BLaER1 (cell line): ENCODE measurements around the gene PDE6A.
"Not testable (repeated sequence)": the region's sequence is repeated elsewhere in the genome, so short reads cannot be mapped to it uniquely, and the experiment has no call there.

Source experiments
- H3K27ac ChIP-seq: shearing (Covaris generic); formaldehyde crosslinking; 2 replicates; pipeline ENCODE4 v1.8.1; 2022
- H3K27me3 ChIP-seq: shearing (Covaris generic); formaldehyde crosslinking; 2 replicates; pipeline ENCODE4 v1.8.1; 2022
- H3K36me3 ChIP-seq: shearing (Covaris generic); formaldehyde crosslinking; 2 replicates; pipeline ENCODE4 v1.8.1; 2022
- H3K4me1 ChIP-seq: shearing (Covaris generic); formaldehyde crosslinking; 2 replicates; pipeline ENCODE4 v1.8.1; 2022
- H3K4me2 ChIP-seq: shearing (Covaris generic); formaldehyde crosslinking; 2 replicates; pipeline ENCODE4 v1.8.1; 2022
- H3K4me3 ChIP-seq: shearing (Covaris generic); formaldehyde crosslinking; 2 replicates; pipeline ENCODE4 v1.8.1; 2022
- H3K9ac ChIP-seq: shearing (Covaris generic); formaldehyde crosslinking; 2 replicates; pipeline ENCODE4 v1.8.1; 2022
- H3K9me3 ChIP-seq: shearing (Covaris generic); formaldehyde crosslinking; 2 replicates; pipeline ENCODE4 v1.8.1; 2022
- H4K20me1 ChIP-seq: shearing (Covaris generic); formaldehyde crosslinking; 2 replicates; pipeline ENCODE4 v1.8.1; 2022
- Cebpa-rat ChIP-seq: shearing (Covaris generic); IDR thresholded peaks from 2 replicates; pipeline ENCODE4 v1.8.1; 2022

PDE6A gene

GRCh38 chr5:149870697-149871096 is 73.9 kb downstream of the PDE6A start:
- Histone ChIP-seq H4K20me1 (no peaks in the 10 kb centered on the region), H3K4me1 (peaks cover 4% of the 10 kb centered on the region; the same call in 1 of the 2 replicates), H3K9ac (no peak overlapping the region), H3K27me3 (no peaks in the 10 kb centered on the region), H3K9me3 (no peaks in the 10 kb centered on the region), H3K27ac (no peak overlapping the region), H3K4me2 (no peak overlapping the region), H3K36me3 (no peaks in the 10 kb centered on the region), H3K4me3 (no peak overlapping the region)
- no peak for TF ChIP-seq Cebpa-rat

DNA sequence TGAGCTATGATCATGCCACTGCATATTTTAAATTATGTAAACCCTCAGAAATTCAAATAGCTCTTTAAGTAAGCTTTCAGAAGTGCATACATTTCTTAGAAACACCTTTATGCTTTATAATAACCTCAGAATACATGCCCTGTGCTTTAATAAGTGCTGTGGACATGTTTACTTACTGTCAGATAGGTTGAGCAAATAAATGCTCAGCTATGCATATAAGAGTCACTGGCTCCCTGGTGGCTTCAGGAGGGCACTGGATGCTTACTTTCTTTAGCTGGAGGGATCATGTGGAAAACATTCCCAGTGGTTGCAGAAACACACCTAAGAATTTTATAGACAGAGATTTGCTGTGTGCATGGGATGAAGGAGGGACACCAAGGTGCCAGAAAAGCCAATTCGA is 74.4 kb downstream of the PDE6A start:
- Histone ChIP-seq H3K36me3 (no peaks in the 10 kb centered on the region), H3K4me2 (no peak overlapping the region), H4K20me1 (no peaks in the 10 kb centered on the region), H3K4me1 (peaks cover 4% of the 10 kb centered on the region; the same call in 1 of the 2 replicates), H3K9me3 (no peaks in the 10 kb centered on the region), H3K4me3 (no peak overlapping the region), H3K27ac (no peak overlapping the region), H3K9ac (no peak overlapping the region), H3K27me3 (no peaks in the 10 kb centered on the region)
- no peak for TF ChIP-seq Cebpa-rat

GRCh38 chr5:149869411-149869821 is 75.2 kb downstream of the PDE6A start:
- Histone ChIP-seq H3K9ac (no peak overlapping the region), H3K9me3 (no peaks in the 10 kb centered on the region), H3K4me3 (no peak overlapping the region), H4K20me1 (no peaks in the 10 kb centered on the region), H3K36me3 (no peaks in the 10 kb centered on the region), H3K27ac (no peak overlapping the region), H3K27me3 (no peaks in the 10 kb centered on the region), H3K4me1 (peaks cover 4% of the 10 kb centered on the region; the same call in 1 of the 2 replicates), H3K4me2 (no peak overlapping the region; the same call in 1 of the 2 replicates)
- TF ChIP-seq Cebpa-rat: no peak

- no peaks in the 10 kb centered on the region for H3K36me3 ChIP-seq
- H3K4me3 ChIP-seq: no peak overlapping the region
- no peak overlapping the region for H3K9ac ChIP-seq
- no peak for TF ChIP-seq Cebpa-rat
- no peak overlapping the region for H3K4me2 ChIP-seq
- H3K27ac ChIP-seq: no peak overlapping the region
- H4K20me1 ChIP-seq: no peaks in the 10 kb centered on the region
- peaks cover 9% of the 10 kb centered on the region for H3K4me1 ChIP-seq
- H3K9me3 ChIP-seq: no peaks in the 10 kb centered on the region
- H3K27me3 ChIP-seq: no peaks in the 10 kb centered on the region
Measured at GRCh38 chr5:149865746-149866145, 78.8 kb downstream of the PDE6A start.

DNA sequence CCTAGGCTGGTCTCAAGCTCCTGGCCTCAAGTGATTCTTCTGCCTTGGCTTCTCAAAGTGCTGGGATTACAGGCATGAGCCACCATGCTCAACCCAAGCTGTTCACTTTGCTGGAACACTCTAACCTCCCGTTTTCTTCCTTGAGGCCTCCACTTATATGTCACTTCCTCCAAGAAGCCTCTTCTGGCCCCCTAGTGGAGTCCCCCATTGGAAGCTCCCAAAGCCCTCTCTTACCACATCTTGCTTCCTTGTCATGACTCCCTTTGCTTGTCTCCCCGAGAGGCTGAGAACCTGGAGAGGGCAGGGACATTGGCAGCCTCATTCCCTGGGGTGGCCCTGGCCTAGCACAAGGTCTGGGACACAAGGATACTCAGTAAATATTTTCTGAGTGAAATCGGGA is 80.8 kb downstream of the PDE6A start:
- Histone ChIP-seq H3K4me3 (no peak overlapping the region), H3K9ac (no peak overlapping the region), H3K4me2 (no peak overlapping the region), H3K36me3 (no peaks in the 10 kb centered on the region), H3K27me3 (no peaks in the 10 kb centered on the region), H4K20me1 (no peaks in the 10 kb centered on the region), H3K4me1 (peaks cover 8% of the 10 kb centered on the region), H3K9me3 (no peaks in the 10 kb centered on the region), H3K27ac (no peak overlapping the region)
- no peak for TF ChIP-seq Cebpa-rat

- Histone ChIP-seq H3K4me2 (no peak overlapping the region), H3K36me3 (no peaks in the 10 kb centered on the region), H3K4me1 (peaks cover 10% of the 10 kb centered on the region), H3K27ac (no peak overlapping the region), H3K9ac (no peak overlapping the region), H3K4me3 (no peak overlapping the region), H4K20me1 (no peaks in the 10 kb centered on the region), H3K9me3 (no peaks in the 10 kb centered on the region), H3K27me3 (no peaks in the 10 kb centered on the region)
- TF ChIP-seq Cebpa-rat: no peak
Measured at GRCh38 chr5:149863176-149863575, 81.4 kb downstream of the PDE6A start.

DNA sequence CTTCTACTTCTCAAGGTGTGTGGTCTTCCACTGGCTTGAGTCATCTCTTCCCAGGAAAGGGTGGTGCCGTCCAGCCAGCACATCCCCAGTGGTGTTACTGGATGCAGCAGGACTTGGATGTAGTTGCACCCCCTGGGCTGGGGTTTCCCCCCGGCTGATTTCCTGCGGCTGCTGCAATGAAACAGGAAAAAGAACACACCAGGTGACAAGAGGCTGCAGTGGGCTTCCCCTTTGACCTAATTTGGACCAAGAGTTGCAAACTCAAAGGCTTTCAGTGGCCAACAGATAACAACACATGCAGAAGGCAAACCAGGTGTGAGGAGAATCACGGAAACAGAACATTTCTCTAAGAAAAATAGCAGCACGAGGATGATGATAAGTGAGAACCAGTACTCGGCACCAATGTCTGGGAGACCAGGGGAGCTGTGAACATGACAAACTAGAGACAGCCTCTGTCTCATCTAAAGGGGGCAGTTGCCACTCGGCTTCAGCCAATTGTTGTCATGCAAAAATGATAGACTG is 83.7 kb downstream of the PDE6A start:
- H3K4me3 ChIP-seq: no peak overlapping the region
- H3K27ac ChIP-seq: no peak overlapping the region
- H4K20me1 ChIP-seq: no peaks in the 10 kb centered on the region
- TF ChIP-seq Cebpa-rat: no peak
- H3K9me3 ChIP-seq: no peaks in the 10 kb centered on the region
- no peak overlapping the region for H3K4me2 ChIP-seq
- H3K9ac ChIP-seq: no peak overlapping the region
- H3K4me1 ChIP-seq: peaks cover 21% of the 10 kb centered on the region
- H3K36me3 ChIP-seq: no peaks in the 10 kb centered on the region
- no peaks in the 10 kb centered on the region for H3K27me3 ChIP-seq

- no peak for TF ChIP-seq Cebpa-rat
- no peaks in the 10 kb centered on the region for H3K9me3 ChIP-seq
- peaks cover 21% of the 10 kb centered on the region for H3K4me1 ChIP-seq
- H3K36me3 ChIP-seq: no peaks in the 10 kb centered on the region
- H3K27me3 ChIP-seq: no peaks in the 10 kb centered on the region
- H3K4me3 ChIP-seq: no peak overlapping the region
- no peaks in the 10 kb centered on the region for H4K20me1 ChIP-seq
- no peak overlapping the region for H3K9ac ChIP-seq
- H3K4me2 ChIP-seq: no peak overlapping the region
- H3K27ac ChIP-seq: no peak overlapping the region
Measured at GRCh38 chr5:149859746-149860145, 84.8 kb downstream of the PDE6A start.

- H3K4me3 ChIP-seq, H3K27me3 ChIP-seq, H3K27ac ChIP-seq, H3K4me2 ChIP-seq, H3K9me3 ChIP-seq, H3K36me3 ChIP-seq, H4K20me1 ChIP-seq, H3K9ac ChIP-seq: not testable (repeated sequence)
- H3K4me1 ChIP-seq: peaks cover 21% of the 10 kb centered on the region
Measured at GRCh38 chr5:149858481-149858880, 86.1 kb downstream of the PDE6A start.

- Histone ChIP-seq H4K20me1 (no peaks in the 10 kb centered on the region), H3K4me1 (peaks cover 21% of the 10 kb centered on the region), H3K27me3 (no peaks in the 10 kb centered on the region), H3K4me3 (no peak overlapping the region), H3K9me3 (no peaks in the 10 kb centered on the region), H3K36me3 (no peaks in the 10 kb centered on the region), H3K9ac (no peak overlapping the region), H3K4me2 (peak overlapping the region; percentile 48), H3K27ac (no peak overlapping the region)
- no peak for TF ChIP-seq Cebpa-rat
Measured at GRCh38 chr5:149857499-149857898, 87.1 kb downstream of the PDE6A start.

DNA sequence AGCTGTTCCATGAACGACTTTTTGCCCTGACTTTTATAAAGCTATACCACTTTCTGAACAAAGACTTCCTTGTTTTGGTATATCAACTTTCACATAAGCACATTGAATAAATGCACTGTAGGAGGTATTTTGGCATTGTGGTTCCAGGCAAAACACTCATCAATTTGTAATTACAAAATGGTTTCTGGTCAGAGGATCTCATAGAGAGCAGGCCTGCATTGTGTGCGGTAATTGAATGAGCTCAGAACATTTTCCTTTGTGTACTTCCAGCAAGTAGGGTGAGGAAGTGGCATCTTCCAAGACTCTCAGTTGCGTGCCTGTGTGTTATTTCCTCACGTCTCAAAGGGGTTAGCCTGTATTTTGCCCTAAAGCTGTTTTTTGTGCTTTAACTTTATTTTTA is 89.2 kb downstream of the PDE6A start:
- peaks cover 13% of the 10 kb centered on the region for H3K4me1 ChIP-seq

More for the DNA sequence above, 89.2 kb downstream of the PDE6A start:
- Histone ChIP-seq H3K4me2 (no peak overlapping the region), H3K9me3 (no peaks in the 10 kb centered on the region), H4K20me1 (no peaks in the 10 kb centered on the region), H3K27ac (no peak overlapping the region), H3K9ac (no peak overlapping the region), H3K4me3 (no peak overlapping the region), H3K27me3 (no peaks in the 10 kb centered on the region), H3K36me3 (0 out of 2 replicates have a peak, but pooled peaks cover 4% of the 10 kb centered on the region)
- no peak for TF ChIP-seq Cebpa-rat
